ENCODE measurements around the gene CCDC86. TPM values are rescaled to one million over a fixed set of nuclear protein-coding genes. Genes with fewer than 3 reads are reported as not detected.

Gene CCDC86
- total RNA-seq, 1 donor from 2014 or later, result 88.2 TPM

GRCh38 chr11:60859616-60860250 lies 17.8 kb downstream of the CCDC86 start:
- intact Hi-C loops (cut with micrococcal nuclease), result no loop called here
- DNase-seq (ENCODE audit: low spot score), result no peak
- Mint-ChIP-seq H3K4me1 (ENCODE audit: low read depth) (peaks cover 13% of the 10 kb centered on the region), H3K27me3 (ENCODE audit: insufficient read depth) (peaks cover 8% of the 10 kb centered on the region), H3K36me3 (ENCODE audit: low read depth) (no peaks in the 10 kb centered on the region), H3K4me3 (no peak overlapping the region), H3K27ac (no peak overlapping the region), H3K9me3 (no peaks in the 10 kb centered on the region)

- Mint-ChIP-seq H3K27me3 (ENCODE audit: insufficient read depth) (peaks cover 8% of the 10 kb centered on the region), H3K27ac (no peak overlapping the region), H3K36me3 (ENCODE audit: low read depth) (no peaks in the 10 kb centered on the region), H3K4me1 (ENCODE audit: low read depth) (peaks cover 13% of the 10 kb centered on the region), H3K9me3 (no peaks in the 10 kb centered on the region), H3K4me3 (no peak overlapping the region)
- intact Hi-C loops (cut with micrococcal nuclease), result no loop called here
- no peak for DNase-seq (ENCODE audit: low spot score)
Measured at GRCh38 chr11:60860943-60861342, 19.0 kb downstream of the CCDC86 start.

GRCh38 chr11:60862171-60862570 lies 20.3 kb downstream of the CCDC86 start:
- no peak overlapping the region for H3K27ac Mint-ChIP-seq
- no peaks in the 10 kb centered on the region for H3K9me3 Mint-ChIP-seq
- H3K36me3 Mint-ChIP-seq (ENCODE audit: low read depth), result no peaks in the 10 kb centered on the region
- H3K4me3 Mint-ChIP-seq, result no peak overlapping the region
- peaks cover 8% of the 10 kb centered on the region for H3K27me3 Mint-ChIP-seq (ENCODE audit: insufficient read depth)
- DNase-seq (ENCODE audit: low spot score), result no peak
- H3K4me1 Mint-ChIP-seq (ENCODE audit: low read depth), result peaks cover 13% of the 10 kb centered on the region
- intact Hi-C loops (cut with micrococcal nuclease), result no loop called here

GRCh38 chr11:60863550-60864521 lies 21.9 kb downstream of the CCDC86 start:
- Mint-ChIP-seq H3K27ac (no peak overlapping the region), H3K4me1 (ENCODE audit: low read depth) (peaks cover 4% of the 10 kb centered on the region), H3K4me3 (no peak overlapping the region), H3K36me3 (ENCODE audit: low read depth) (no peaks in the 10 kb centered on the region), H3K27me3 (ENCODE audit: insufficient read depth) (peaks cover 8% of the 10 kb centered on the region), H3K9me3 (no peaks in the 10 kb centered on the region)
- DNase-seq (ENCODE audit: low spot score), result no peak
- intact Hi-C loops (cut with micrococcal nuclease), result no loop called here

- Mint-ChIP-seq H3K27me3 (ENCODE audit: insufficient read depth) (peaks cover 8% of the 10 kb centered on the region), H3K27ac (no peak overlapping the region), H3K4me3 (no peak overlapping the region), H3K4me1 (ENCODE audit: low read depth) (no peaks in the 10 kb centered on the region), H3K36me3 (ENCODE audit: low read depth) (no peaks in the 10 kb centered on the region), H3K9me3 (no peaks in the 10 kb centered on the region)
- intact Hi-C loops (cut with micrococcal nuclease), result no loop called here
- DNase-seq (ENCODE audit: low spot score), result no peak
Measured at GRCh38 chr11:60864856-60865513, 23.1 kb downstream of the CCDC86 start.

GRCh38 chr11:60866911-60867870 lies 25.3 kb downstream of the CCDC86 start, which contains the start of gene ZP1:
Gene ZP1, plus strand, starts transcription at chr11:60867542. Its CDS starts 20 bp downstream, at chr11:60867562.
- no peak for DNase-seq (ENCODE audit: low spot score)
- Mint-ChIP-seq H3K4me1 (ENCODE audit: low read depth) (no peaks in the 10 kb centered on the region), H3K4me3 (no peak within 1 kb of the TSS)

GRCh38 chr11:60867871-60868681 lies 26.2 kb downstream of the CCDC86 start:
- intact Hi-C loops (cut with micrococcal nuclease), result no loop called here
- H3K36me3 Mint-ChIP-seq (ENCODE audit: low read depth), result no peaks in the 10 kb centered on the region
- peaks cover 8% of the 10 kb centered on the region for H3K27me3 Mint-ChIP-seq (ENCODE audit: insufficient read depth)

More at GRCh38 chr11:60866911-60867870, 25.3 kb downstream of the CCDC86 start, which contains the start of gene ZP1:
- intact Hi-C loops (cut with micrococcal nuclease), result no loop called here
- peaks cover 8% of the 10 kb centered on the region for H3K27me3 Mint-ChIP-seq (ENCODE audit: insufficient read depth)
- H3K36me3 Mint-ChIP-seq (ENCODE audit: low read depth), result no peaks in the 10 kb centered on the region
- H3K27ac Mint-ChIP-seq, result no peak within 1 kb of the TSS
- no peaks in the 10 kb centered on the region for H3K9me3 Mint-ChIP-seq

GRCh38 chr11:60868682-60869450 lies 27.0 kb downstream of the CCDC86 start:
- H3K36me3 Mint-ChIP-seq (ENCODE audit: low read depth), result no peaks in the 10 kb centered on the region
- H3K9me3 Mint-ChIP-seq, result no peaks in the 10 kb centered on the region
- H3K4me1 Mint-ChIP-seq (ENCODE audit: low read depth), result peaks cover 4% of the 10 kb centered on the region
- no peak overlapping the region for H3K4me3 Mint-ChIP-seq
- intact Hi-C loops (cut with micrococcal nuclease), result no loop called here
- no peak for DNase-seq (ENCODE audit: low spot score)
- H3K27me3 Mint-ChIP-seq (ENCODE audit: insufficient read depth), result peaks cover 5% of the 10 kb centered on the region
- no peak overlapping the region for H3K27ac Mint-ChIP-seq

More at GRCh38 chr11:60867871-60868681, 26.2 kb downstream of the CCDC86 start:
- no peak for DNase-seq (ENCODE audit: low spot score)
- H3K4me3 Mint-ChIP-seq, result no peak overlapping the region
- peaks cover 3% of the 10 kb centered on the region for H3K4me1 Mint-ChIP-seq (ENCODE audit: low read depth)
- H3K9me3 Mint-ChIP-seq, result no peaks in the 10 kb centered on the region
- no peak overlapping the region for H3K27ac Mint-ChIP-seq

- Mint-ChIP-seq H3K36me3 (ENCODE audit: low read depth) (no peaks in the 10 kb centered on the region), H3K9me3 (no peaks in the 10 kb centered on the region), H3K27me3 (ENCODE audit: insufficient read depth) (no peaks in the 10 kb centered on the region), H3K27ac (no peak overlapping the region), H3K4me3 (no peak overlapping the region), H3K4me1 (ENCODE audit: low read depth) (peaks cover 4% of the 10 kb centered on the region)
- intact Hi-C loops (cut with micrococcal nuclease), result no loop called here
- DNase-seq (ENCODE audit: low spot score), result no peak
Measured at GRCh38 chr11:60869451-60869825, 27.5 kb downstream of the CCDC86 start.

GRCh38 chr11:60870276-60870675 lies 28.4 kb downstream of the CCDC86 start:
- Mint-ChIP-seq H3K27me3 (ENCODE audit: insufficient read depth) (no peaks in the 10 kb centered on the region), H3K4me3 (no peak overlapping the region), H3K36me3 (ENCODE audit: low read depth) (no peaks in the 10 kb centered on the region), H3K27ac (no peak overlapping the region), H3K9me3 (no peaks in the 10 kb centered on the region), H3K4me1 (ENCODE audit: low read depth) (peaks cover 4% of the 10 kb centered on the region)
- intact Hi-C loops (cut with micrococcal nuclease), result no loop called here
- DNase-seq (ENCODE audit: low spot score), result no peak

GRCh38 chr11:60870733-60871377 lies 28.9 kb downstream of the CCDC86 start:
- H3K27me3 Mint-ChIP-seq (ENCODE audit: insufficient read depth), result no peaks in the 10 kb centered on the region
- no peak overlapping the region for H3K27ac Mint-ChIP-seq
- H3K36me3 Mint-ChIP-seq (ENCODE audit: low read depth), result no peaks in the 10 kb centered on the region
- DNase-seq (ENCODE audit: low spot score), result no peak
- peaks cover 4% of the 10 kb centered on the region for H3K4me1 Mint-ChIP-seq (ENCODE audit: low read depth)
- H3K9me3 Mint-ChIP-seq, result no peaks in the 10 kb centered on the region
- H3K4me3 Mint-ChIP-seq, result no peak overlapping the region
- intact Hi-C loops (cut with micrococcal nuclease), result no loop called here
